Endodermal cell (in vitro differentiated cells): ENCODE results near the gene TRPC4. TPM values are rescaled to one million over a fixed set of nuclear protein-coding genes. Genes with fewer than 3 reads are reported as not detected.

ENCODE experiments used
- DNase-seq: peaks from one replicate; pipeline ENCODE4 v3.0.0-alpha.2; 2017
- H3K27ac ChIP-seq: 2 replicates; pipeline ENCODE4 v1.5.1; 2013; ENCODE audit warnings: mild to moderate bottlenecking, low read depth, low read length, moderate library complexity
- H3K27me3 ChIP-seq: 2 replicates; pipeline ENCODE4 v1.6.1; 2013; ENCODE audit warnings: mild to moderate bottlenecking, low read length, moderate library complexity; ENCODE audit not compliant: insufficient read depth, control insufficient read depth, poor library complexity, severe bottlenecking
- H3K36me3 ChIP-seq: 2 replicates; pipeline ENCODE4 v1.7.0; 2013; ENCODE audit warnings: mild to moderate bottlenecking, low read length, moderate library complexity; ENCODE audit not compliant: control insufficient read depth, insufficient read depth
- H3K4me1 ChIP-seq: one replicate; pipeline ENCODE4 v1.7.0; 2013; ENCODE audit warnings: low read length; ENCODE audit not compliant: control insufficient read depth, insufficient read depth
- H3K4me3 ChIP-seq: 2 replicates; pipeline ENCODE4 v1.5.1; 2013; ENCODE audit warnings: mild to moderate bottlenecking, low read length, moderate library complexity
- H3K9ac ChIP-seq: 2 replicates; pipeline ENCODE4 v1.6.1; 2013; ENCODE audit warnings: mild to moderate bottlenecking, low read length, moderate library complexity; ENCODE audit not compliant: poor library complexity, severe bottlenecking; ENCODE audit errors: extremely low read depth
- H3K9me3 ChIP-seq: 2 replicates; pipeline ENCODE4 v1.6.1; 2013; ENCODE audit warnings: mild to moderate bottlenecking, low read length, moderate library complexity; ENCODE audit not compliant: control insufficient read depth
- H3K27ac Mint-ChIP-seq: 2 replicates; pipeline ENCODE4 v1.8.0; 2020; ENCODE audit warnings: mixed read lengths
- H3K27me3 Mint-ChIP-seq: 2 replicates; pipeline ENCODE4 v1.8.0; 2021; ENCODE audit warnings: mild to moderate bottlenecking, mixed read lengths; ENCODE audit not compliant: insufficient read depth
- H3K36me3 Mint-ChIP-seq: 2 replicates; pipeline ENCODE4 v1.8.0; 2020; ENCODE audit warnings: low read depth, mixed read lengths
- H3K4me1 Mint-ChIP-seq: 2 replicates; pipeline ENCODE4 v1.8.0; 2020; ENCODE audit warnings: mixed read lengths
- H3K4me3 Mint-ChIP-seq: 2 replicates; pipeline ENCODE4 v1.8.0; 2020; ENCODE audit warnings: mild to moderate bottlenecking, moderate library complexity, mixed read lengths
- H3K9me3 Mint-ChIP-seq: 2 replicates; pipeline ENCODE4 v1.8.0; 2020; ENCODE audit warnings: mild to moderate bottlenecking, mixed read lengths
- CTCF ChIP-seq: fragments of 200-600 bp; sonication (generic); conservative IDR thresholded peaks from 2 replicates; pipeline ENCODE4 v1.5.0; 2021; ENCODE audit warnings: antibody characterized with exemption, mild to moderate bottlenecking
- WGBS, 2 experiments: methylation state at CpG; one replicate each; pipeline versions ENCODE4 v1.1.5 to v1.1.7; 2013; ENCODE audit warnings: missing lambda C conversion rate in 2 of 2, mixed read lengths in 1 of 2; ENCODE audit not compliant: insufficient coverage in 1 of 2, insufficient read length in 1 of 2; 5-methylcytosine and 5-hydroxymethylcytosine counted together
- total RNA-seq, 2 donors: library from RNA; stranded (reverse); fragmentation: NEBNext Ultra II Directional in 1 of 2; extraction: Animal tissue kit (Norgen Biotek cat#: 25700) in 1 of 2; gene quantifications; 2 replicates in 1 of 2; 3 replicates in 1 of 2; pipeline ENCODE4 v1.2.1, GENCODE V29; 2021

TRPC4 gene
- total RNA-seq, 2 donors from 2014 or later = 22.5 to 28.5 TPM

- no peaks in the 10 kb centered on the region for H3K36me3 ChIP-seq
- no peak overlapping the region for H3K4me3 Mint-ChIP-seq
- peaks cover 5% of the 10 kb centered on the region for H3K4me1 ChIP-seq
- H3K9me3 Mint-ChIP-seq = no peaks in the 10 kb centered on the region
- no peak overlapping the region for H3K4me3 ChIP-seq
- no peak overlapping the region for H3K27ac Mint-ChIP-seq
- H3K9me3 ChIP-seq = peaks cover 10% of the 10 kb centered on the region
- H3K27me3 Mint-ChIP-seq = no peaks in the 10 kb centered on the region
- H3K27ac ChIP-seq = no peak overlapping the region
- no peak for TF ChIP-seq CTCF
- peaks cover 26% of the 10 kb centered on the region for H3K4me1 Mint-ChIP-seq
- no peak for DNase-seq
- 96 to 100% methylated on average over 2 to 9 of the region's 9 CpGs for WGBS, 2 experiments
- H3K27me3 ChIP-seq = no peaks in the 10 kb centered on the region
- peaks cover 22% of the 10 kb centered on the region for H3K36me3 Mint-ChIP-seq
- H3K9ac ChIP-seq = no peak overlapping the region
Measured at GRCh38 chr13:37751025-37751424, 118.5 kb downstream of the TRPC4 start.

GRCh38 chr13:37748913-37749312 is 120.7 kb downstream of the TRPC4 start:
- Histone ChIP-seq H3K9me3 (peaks cover 10% of the 10 kb centered on the region), H3K4me1 (peaks cover 5% of the 10 kb centered on the region), H3K4me3 (no peak overlapping the region), H3K27me3 (no peaks in the 10 kb centered on the region), H3K36me3 (no peaks in the 10 kb centered on the region), H3K27ac (no peak overlapping the region), H3K9ac (no peak overlapping the region)
- peaks cover 30% of the 10 kb centered on the region for H3K4me1 Mint-ChIP-seq
- H3K27ac Mint-ChIP-seq = no peak overlapping the region
- peaks cover 28% of the 10 kb centered on the region for H3K36me3 Mint-ChIP-seq
- TF ChIP-seq CTCF = no peak
- no peak for DNase-seq
- H3K4me3 Mint-ChIP-seq = no peak overlapping the region
- H3K9me3 Mint-ChIP-seq = no peaks in the 10 kb centered on the region
- no peaks in the 10 kb centered on the region for H3K27me3 Mint-ChIP-seq
- WGBS, 2 experiments = 96% methylated on average over 2 of the region's 3 CpGs; no CpG with 5 or more reads in 1 of the 2 experiments

- Histone ChIP-seq H3K27ac (no peak overlapping the region), H3K9ac (no peak overlapping the region)
Measured at GRCh38 chr13:37747071-37747612, 122.4 kb downstream of the TRPC4 start.

More at GRCh38 chr13:37747071-37747612, 122.4 kb downstream of the TRPC4 start:
- peaks cover 2% of the 10 kb centered on the region for H3K4me1 ChIP-seq
- WGBS, 2 experiments = 92% methylated on average over 3 of the region's 5 CpGs; no CpG with 5 or more reads in 1 of the 2 experiments
- no peak for DNase-seq
- H3K36me3 Mint-ChIP-seq = peaks cover 30% of the 10 kb centered on the region
- no peak overlapping the region for H3K4me3 Mint-ChIP-seq
- no peaks in the 10 kb centered on the region for H3K36me3 ChIP-seq
- peaks cover 17% of the 10 kb centered on the region for H3K4me1 Mint-ChIP-seq
- peaks cover 10% of the 10 kb centered on the region for H3K9me3 ChIP-seq
- H3K9me3 Mint-ChIP-seq = no peaks in the 10 kb centered on the region
- no peak for TF ChIP-seq CTCF
- H3K27me3 ChIP-seq = no peaks in the 10 kb centered on the region
- no peak overlapping the region for H3K4me3 ChIP-seq
- H3K27ac Mint-ChIP-seq = no peak overlapping the region
- H3K27me3 Mint-ChIP-seq = no peaks in the 10 kb centered on the region
